ENCODE data around the gene EXOSC9.

The EXOSC9 gene

DNA sequence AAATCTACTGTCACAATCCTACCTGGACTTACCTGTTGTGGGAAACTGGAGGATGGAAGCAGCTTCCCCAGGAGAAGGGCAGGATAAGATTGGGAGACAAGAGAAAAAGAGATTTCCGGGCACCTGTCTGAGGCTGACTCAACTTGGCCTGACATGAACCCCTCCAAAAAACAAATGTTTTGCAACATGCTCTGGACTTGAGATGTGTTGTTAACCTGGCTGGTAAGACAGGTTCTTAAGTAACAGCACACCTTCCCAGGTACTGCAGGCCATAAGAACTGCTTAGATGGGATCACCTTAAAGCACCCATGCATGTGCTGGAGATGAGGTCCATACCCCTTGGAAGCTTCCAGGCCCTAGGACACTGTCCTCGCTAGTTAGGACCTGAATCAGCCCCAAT lies 31.8 kb upstream of the EXOSC9 start:
- Histone ChIP-seq H3K9ac (ENCODE audit: low read length) (no peak overlapping the region), H3K27me3 (ENCODE audit: insufficient read depth, low read length) (no peaks in the 10 kb centered on the region), H3K79me2 (ENCODE audit: insufficient read depth, low read length) (no peaks in the 10 kb centered on the region), H4K20me1 (ENCODE audit: insufficient read depth, low read length) (no peaks in the 10 kb centered on the region), H2AFZ (ENCODE audit: low read length) (no peak overlapping the region), H3K4me2 (ENCODE audit: low read length) (no peak overlapping the region), H3K36me3 (ENCODE audit: insufficient read depth, low read length) (no peaks in the 10 kb centered on the region), H3F3A (ENCODE audit: insufficient read depth, low read length) (no peaks in the 10 kb centered on the region), H3K27ac (ENCODE audit: low read depth, low read length, poor library complexity, severe bottlenecking) (no peak overlapping the region), H3K9me2 (ENCODE audit: low read depth, low read length) (no peaks in the 10 kb centered on the region), H3K4me3 (ENCODE audit: low read depth, low read length, poor library complexity, severe bottlenecking) (no peak overlapping the region), H3K9me3 (ENCODE audit: low read length) (no peaks in the 10 kb centered on the region), H3K4me1 (ENCODE audit: insufficient read depth, low read length, severe bottlenecking) (no peaks in the 10 kb centered on the region)
- TF ChIP-seq, protein P1, sequence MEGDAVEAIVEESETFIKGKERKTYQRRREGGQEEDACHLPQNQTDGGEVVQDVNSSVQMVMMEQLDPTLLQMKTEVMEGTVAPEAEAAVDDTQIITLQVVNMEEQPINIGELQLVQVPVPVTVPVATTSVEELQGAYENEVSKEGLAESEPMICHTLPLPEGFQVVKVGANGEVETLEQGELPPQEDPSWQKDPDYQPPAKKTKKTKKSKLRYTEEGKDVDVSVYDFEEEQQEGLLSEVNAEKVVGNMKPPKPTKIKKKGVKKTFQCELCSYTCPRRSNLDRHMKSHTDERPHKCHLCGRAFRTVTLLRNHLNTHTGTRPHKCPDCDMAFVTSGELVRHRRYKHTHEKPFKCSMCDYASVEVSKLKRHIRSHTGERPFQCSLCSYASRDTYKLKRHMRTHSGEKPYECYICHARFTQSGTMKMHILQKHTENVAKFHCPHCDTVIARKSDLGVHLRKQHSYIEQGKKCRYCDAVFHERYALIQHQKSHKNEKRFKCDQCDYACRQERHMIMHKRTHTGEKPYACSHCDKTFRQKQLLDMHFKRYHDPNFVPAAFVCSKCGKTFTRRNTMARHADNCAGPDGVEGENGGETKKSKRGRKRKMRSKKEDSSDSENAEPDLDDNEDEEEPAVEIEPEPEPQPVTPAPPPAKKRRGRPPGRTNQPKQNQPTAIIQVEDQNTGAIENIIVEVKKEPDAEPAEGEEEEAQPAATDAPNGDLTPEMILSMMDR (IDR thresholded peaks at IDR 0.05; ENCODE audit: low read length): no peak
- no peak for TF ChIP-seq EZH2 (IDR thresholded peaks at IDR 0.05; ENCODE audit: borderline replicate concordance, low read length)

DNA sequence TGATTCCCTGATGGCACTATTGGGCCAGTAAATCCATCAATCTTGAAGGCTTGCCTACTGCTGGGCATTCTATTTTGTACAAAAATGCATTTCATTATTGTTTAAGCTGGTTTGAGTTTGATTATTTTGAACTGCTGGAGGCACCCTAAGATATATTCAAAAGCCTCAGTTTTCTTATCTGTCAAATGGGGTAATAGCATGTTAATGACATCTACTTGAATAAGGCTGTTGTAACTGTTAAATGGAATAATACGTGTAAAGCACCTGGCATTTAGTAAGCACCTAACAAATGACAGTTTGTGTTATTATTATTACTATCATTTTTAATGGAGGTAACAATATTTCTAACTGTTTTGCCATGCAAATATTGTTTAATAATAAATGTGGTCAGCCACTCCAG lies 29.3 kb upstream of the EXOSC9 start:
- H3F3A ChIP-seq (ENCODE audit: insufficient read depth, low read length): no peaks in the 10 kb centered on the region
- no peaks in the 10 kb centered on the region for H3K9me2 ChIP-seq (ENCODE audit: low read depth, low read length)
- H4K20me1 ChIP-seq (ENCODE audit: insufficient read depth, low read length): no peaks in the 10 kb centered on the region
- no peaks in the 10 kb centered on the region for H3K27me3 ChIP-seq (ENCODE audit: insufficient read depth, low read length)
- H3K9ac ChIP-seq (ENCODE audit: low read length): no peak overlapping the region
- TF ChIP-seq, protein P1 (IDR thresholded peaks at IDR 0.05; ENCODE audit: low read length): no peak
- TF ChIP-seq EZH2 (IDR thresholded peaks at IDR 0.05; ENCODE audit: borderline replicate concordance, low read length): no peak
- no peaks in the 10 kb centered on the region for H3K4me1 ChIP-seq (ENCODE audit: insufficient read depth, low read length, severe bottlenecking)
- H3K79me2 ChIP-seq (ENCODE audit: insufficient read depth, low read length): no peaks in the 10 kb centered on the region
- H3K4me3 ChIP-seq (ENCODE audit: low read depth, low read length, poor library complexity, severe bottlenecking): no peak overlapping the region
- H2AFZ ChIP-seq (ENCODE audit: low read length): no peak overlapping the region
- no peak overlapping the region for H3K27ac ChIP-seq (ENCODE audit: low read depth, low read length, poor library complexity, severe bottlenecking)
- no peaks in the 10 kb centered on the region for H3K36me3 ChIP-seq (ENCODE audit: insufficient read depth, low read length)
- H3K9me3 ChIP-seq (ENCODE audit: low read length): no peaks in the 10 kb centered on the region
- no peak overlapping the region for H3K4me2 ChIP-seq (ENCODE audit: low read length)

DNA sequence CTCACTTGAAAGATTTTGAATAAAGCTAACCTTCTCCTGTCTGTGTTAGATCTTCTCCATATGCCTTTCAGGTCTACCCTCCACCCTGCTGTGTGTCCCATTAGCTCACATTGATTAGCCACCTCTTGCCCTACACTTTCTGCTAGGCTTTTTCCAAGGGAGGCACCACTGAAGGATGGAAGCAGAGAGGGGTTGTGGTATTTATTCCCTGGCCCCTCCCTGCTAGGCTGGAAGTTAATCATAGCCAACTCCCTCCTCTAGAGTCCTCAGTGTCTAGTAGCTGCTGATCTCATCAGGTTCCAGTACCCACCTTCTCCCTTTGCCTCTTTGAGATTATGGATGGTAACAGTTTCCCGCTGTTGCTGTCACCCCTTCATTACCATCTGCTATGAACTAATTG lies 27.2 kb upstream of the EXOSC9 start:
- H3K27ac ChIP-seq (ENCODE audit: low read depth, low read length, poor library complexity, severe bottlenecking): no peak overlapping the region
- no peak overlapping the region for H3K4me3 ChIP-seq (ENCODE audit: low read depth, low read length, poor library complexity, severe bottlenecking)
- no peaks in the 10 kb centered on the region for H3K9me3 ChIP-seq (ENCODE audit: low read length)
- H3F3A ChIP-seq (ENCODE audit: insufficient read depth, low read length): no peaks in the 10 kb centered on the region
- no peaks in the 10 kb centered on the region for H4K20me1 ChIP-seq (ENCODE audit: insufficient read depth, low read length)
- H3K4me1 ChIP-seq (ENCODE audit: insufficient read depth, low read length, severe bottlenecking): no peaks in the 10 kb centered on the region
- H3K4me2 ChIP-seq (ENCODE audit: low read length): no peak overlapping the region
- TF ChIP-seq EZH2 (IDR thresholded peaks at IDR 0.05; ENCODE audit: borderline replicate concordance, low read length): no peak
- TF ChIP-seq, protein P1 (IDR thresholded peaks at IDR 0.05; ENCODE audit: low read length): no peak
- H3K27me3 ChIP-seq (ENCODE audit: insufficient read depth, low read length): no peaks in the 10 kb centered on the region
- H2AFZ ChIP-seq (ENCODE audit: low read length): no peak overlapping the region
- no peaks in the 10 kb centered on the region for H3K9me2 ChIP-seq (ENCODE audit: low read depth, low read length)
- no peak overlapping the region for H3K9ac ChIP-seq (ENCODE audit: low read length)
- H3K36me3 ChIP-seq (ENCODE audit: insufficient read depth, low read length): no peaks in the 10 kb centered on the region
- H3K79me2 ChIP-seq (ENCODE audit: insufficient read depth, low read length): no peaks in the 10 kb centered on the region

Measured in OCI-LY1 (cell line).